HL-60 (cell line): ENCODE measurements around the gene ZDHHC21.

Experiments
- DNase-seq, 2 experiments: peaks; one replicate each; pipeline ENCODE4 v3.0.0-alpha.2; 2010 to 2020; ENCODE audit warnings: low read depth in 1 of 2, low spot score in 1 of 2
- H3K27ac ChIP-seq: fragments of 250-450 bp; sonication (Bioruptor Pico); replicated peaks from 2 replicates; pipeline ENCODE4 v1.5.1; 2020; ENCODE audit warnings: mild to moderate bottlenecking, moderate library complexity
- H3K27me3 ChIP-seq: fragments of 250-450 bp; sonication (Bioruptor Pico); 2 replicates; pipeline ENCODE4 v1.5.1; 2021; ENCODE audit warnings: mild to moderate bottlenecking, moderate library complexity; ENCODE audit not compliant: insufficient read depth, poor library complexity, severe bottlenecking
- H3K4me3 ChIP-seq: replicated peaks from 2 replicates; pipeline ENCODE4 v1.5.1; 2011; ENCODE audit warnings: mild to moderate bottlenecking, control low read depth, low read length; ENCODE audit not compliant: insufficient read depth
- GABPA ChIP-seq: IDR thresholded peaks from 2 replicates; pipeline ENCODE4 v1.6.1; 2012; ENCODE audit warnings: low read depth
- POLR2AphosphoS5 ChIP-seq: IDR thresholded peaks from 2 replicates; pipeline ENCODE4 v1.6.1; 2012; ENCODE audit warnings: low read depth
- SPI1 ChIP-seq: IDR thresholded peaks from 2 replicates; pipeline ENCODE4 v1.6.1; 2012; ENCODE audit warnings: low read depth, mild to moderate bottlenecking, borderline replicate concordance
- TF ChIP-seq, protein P1 (sequence below): IDR thresholded peaks from 2 replicates; pipeline ENCODE4 v1.6.1; 2012; ENCODE audit warnings: low read depth; ENCODE audit not compliant: insufficient replicate concordance
- TF ChIP-seq, protein P2 (sequence below): IDR thresholded peaks from one replicate; pipeline ENCODE4 v1.5.1; 2011; ENCODE audit warnings: low read length, control low read depth, inconsistent platforms; ENCODE audit not compliant: insufficient read depth

The ZDHHC21 gene

DNA sequence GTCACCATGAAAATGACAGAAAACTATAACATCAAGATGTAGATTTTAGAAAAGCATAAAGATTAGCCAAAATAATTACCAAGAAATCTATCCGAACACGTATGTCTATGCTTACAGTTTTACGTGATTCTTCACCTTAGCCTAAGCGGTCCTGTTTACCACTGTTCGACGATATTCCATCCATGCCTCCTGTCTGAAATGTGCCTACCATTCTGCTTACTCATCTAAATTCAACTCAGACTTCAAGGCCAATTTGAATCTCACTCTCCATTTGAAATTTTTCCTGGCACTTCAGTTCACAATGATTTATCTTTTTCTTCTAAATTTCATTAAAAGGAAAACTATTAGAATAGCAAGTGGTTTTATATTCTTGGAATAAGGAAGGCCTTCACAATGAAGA, 15.4 kb downstream of the ZDHHC21 start:
- TF ChIP-seq, protein P1, sequence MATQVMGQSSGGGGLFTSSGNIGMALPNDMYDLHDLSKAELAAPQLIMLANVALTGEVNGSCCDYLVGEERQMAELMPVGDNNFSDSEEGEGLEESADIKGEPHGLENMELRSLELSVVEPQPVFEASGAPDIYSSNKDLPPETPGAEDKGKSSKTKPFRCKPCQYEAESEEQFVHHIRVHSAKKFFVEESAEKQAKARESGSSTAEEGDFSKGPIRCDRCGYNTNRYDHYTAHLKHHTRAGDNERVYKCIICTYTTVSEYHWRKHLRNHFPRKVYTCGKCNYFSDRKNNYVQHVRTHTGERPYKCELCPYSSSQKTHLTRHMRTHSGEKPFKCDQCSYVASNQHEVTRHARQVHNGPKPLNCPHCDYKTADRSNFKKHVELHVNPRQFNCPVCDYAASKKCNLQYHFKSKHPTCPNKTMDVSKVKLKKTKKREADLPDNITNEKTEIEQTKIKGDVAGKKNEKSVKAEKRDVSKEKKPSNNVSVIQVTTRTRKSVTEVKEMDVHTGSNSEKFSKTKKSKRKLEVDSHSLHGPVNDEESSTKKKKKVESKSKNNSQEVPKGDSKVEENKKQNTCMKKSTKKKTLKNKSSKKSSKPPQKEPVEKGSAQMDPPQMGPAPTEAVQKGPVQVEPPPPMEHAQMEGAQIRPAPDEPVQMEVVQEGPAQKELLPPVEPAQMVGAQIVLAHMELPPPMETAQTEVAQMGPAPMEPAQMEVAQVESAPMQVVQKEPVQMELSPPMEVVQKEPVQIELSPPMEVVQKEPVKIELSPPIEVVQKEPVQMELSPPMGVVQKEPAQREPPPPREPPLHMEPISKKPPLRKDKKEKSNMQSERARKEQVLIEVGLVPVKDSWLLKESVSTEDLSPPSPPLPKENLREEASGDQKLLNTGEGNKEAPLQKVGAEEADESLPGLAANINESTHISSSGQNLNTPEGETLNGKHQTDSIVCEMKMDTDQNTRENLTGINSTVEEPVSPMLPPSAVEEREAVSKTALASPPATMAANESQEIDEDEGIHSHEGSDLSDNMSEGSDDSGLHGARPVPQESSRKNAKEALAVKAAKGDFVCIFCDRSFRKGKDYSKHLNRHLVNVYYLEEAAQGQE, result no peak
- no peak for TF ChIP-seq POLR2AphosphoS5
- TF ChIP-seq GABPA, result no peak
- TF ChIP-seq, protein P2, sequence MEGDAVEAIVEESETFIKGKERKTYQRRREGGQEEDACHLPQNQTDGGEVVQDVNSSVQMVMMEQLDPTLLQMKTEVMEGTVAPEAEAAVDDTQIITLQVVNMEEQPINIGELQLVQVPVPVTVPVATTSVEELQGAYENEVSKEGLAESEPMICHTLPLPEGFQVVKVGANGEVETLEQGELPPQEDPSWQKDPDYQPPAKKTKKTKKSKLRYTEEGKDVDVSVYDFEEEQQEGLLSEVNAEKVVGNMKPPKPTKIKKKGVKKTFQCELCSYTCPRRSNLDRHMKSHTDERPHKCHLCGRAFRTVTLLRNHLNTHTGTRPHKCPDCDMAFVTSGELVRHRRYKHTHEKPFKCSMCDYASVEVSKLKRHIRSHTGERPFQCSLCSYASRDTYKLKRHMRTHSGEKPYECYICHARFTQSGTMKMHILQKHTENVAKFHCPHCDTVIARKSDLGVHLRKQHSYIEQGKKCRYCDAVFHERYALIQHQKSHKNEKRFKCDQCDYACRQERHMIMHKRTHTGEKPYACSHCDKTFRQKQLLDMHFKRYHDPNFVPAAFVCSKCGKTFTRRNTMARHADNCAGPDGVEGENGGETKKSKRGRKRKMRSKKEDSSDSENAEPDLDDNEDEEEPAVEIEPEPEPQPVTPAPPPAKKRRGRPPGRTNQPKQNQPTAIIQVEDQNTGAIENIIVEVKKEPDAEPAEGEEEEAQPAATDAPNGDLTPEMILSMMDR, result no peak
- no peak for TF ChIP-seq SPI1
- Histone ChIP-seq H3K27ac (no peak overlapping the region), H3K27me3 (no peaks in the 10 kb centered on the region), H3K4me3 (no peak overlapping the region)
- no peak for DNase-seq

DNA sequence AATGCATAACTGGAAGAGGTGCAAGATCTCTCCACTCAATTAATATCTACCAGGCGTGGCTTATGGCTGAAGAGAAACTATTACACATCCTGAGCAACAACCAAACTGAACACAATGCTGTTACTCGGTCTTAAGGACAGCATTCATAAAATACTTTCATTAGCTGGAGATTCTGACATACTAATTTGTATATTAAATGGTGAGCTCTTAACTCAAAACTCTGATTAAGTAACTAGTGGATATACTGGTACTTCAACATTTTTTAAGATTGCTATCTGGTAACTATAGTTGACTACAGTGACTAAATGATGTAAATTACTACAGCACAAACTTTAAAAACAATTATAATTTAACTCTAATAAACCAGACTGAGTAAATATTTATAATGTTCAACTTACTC, 15.8 kb downstream of the ZDHHC21 start:
- no peak overlapping the region for H3K27ac ChIP-seq
- H3K27me3 ChIP-seq, result no peaks in the 10 kb centered on the region
- no peak for DNase-seq
- no peak overlapping the region for H3K4me3 ChIP-seq
- TF ChIP-seq, protein P2, result no peak
- no peak for TF ChIP-seq GABPA
- no peak for TF ChIP-seq POLR2AphosphoS5
- no peak for TF ChIP-seq SPI1
- TF ChIP-seq, protein P1, result no peak

DNA sequence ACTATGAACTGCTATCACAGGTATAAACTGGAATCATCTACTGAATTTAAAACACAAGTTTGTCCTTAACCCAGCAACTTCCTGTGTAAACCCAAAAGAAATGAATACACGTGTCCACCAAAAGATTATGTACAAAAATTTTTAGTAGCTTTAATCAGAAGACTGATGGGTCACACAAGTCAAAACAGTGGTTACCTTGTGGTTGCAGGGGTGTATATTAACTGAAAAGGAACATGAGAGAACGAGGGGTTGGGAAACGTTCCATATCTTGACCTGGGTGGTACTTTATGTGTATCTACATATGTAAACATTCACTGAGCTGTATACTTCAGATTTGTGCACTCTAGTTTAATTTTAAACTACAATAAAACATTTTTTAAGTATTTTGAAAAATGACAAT, 18.6 kb downstream of the ZDHHC21 start:
- H3K4me3 ChIP-seq, result no peak overlapping the region
- TF ChIP-seq POLR2AphosphoS5 (no peak), SPI1 (no peak), GABPA (no peak)
- TF ChIP-seq, protein P1, result no peak
- TF ChIP-seq, protein P2, result no peak
- no peaks in the 10 kb centered on the region for H3K27me3 ChIP-seq
- no peak for DNase-seq
- no peak overlapping the region for H3K27ac ChIP-seq
